HG03460 (cell line): ENCODE results near the gene GRM4.
"Not testable (repeated sequence)": the region's sequence is repeated elsewhere in the genome, so short reads cannot be mapped to it uniquely, and the experiment has no call there.

Experiments
- ATAC-seq: cut with Tn5 transposase; IDR thresholded peaks from one replicate; pipeline ENCODE4 v1.9.1; 2021; ENCODE audit not compliant: unreplicated experiment

The GRM4 gene

DNA sequence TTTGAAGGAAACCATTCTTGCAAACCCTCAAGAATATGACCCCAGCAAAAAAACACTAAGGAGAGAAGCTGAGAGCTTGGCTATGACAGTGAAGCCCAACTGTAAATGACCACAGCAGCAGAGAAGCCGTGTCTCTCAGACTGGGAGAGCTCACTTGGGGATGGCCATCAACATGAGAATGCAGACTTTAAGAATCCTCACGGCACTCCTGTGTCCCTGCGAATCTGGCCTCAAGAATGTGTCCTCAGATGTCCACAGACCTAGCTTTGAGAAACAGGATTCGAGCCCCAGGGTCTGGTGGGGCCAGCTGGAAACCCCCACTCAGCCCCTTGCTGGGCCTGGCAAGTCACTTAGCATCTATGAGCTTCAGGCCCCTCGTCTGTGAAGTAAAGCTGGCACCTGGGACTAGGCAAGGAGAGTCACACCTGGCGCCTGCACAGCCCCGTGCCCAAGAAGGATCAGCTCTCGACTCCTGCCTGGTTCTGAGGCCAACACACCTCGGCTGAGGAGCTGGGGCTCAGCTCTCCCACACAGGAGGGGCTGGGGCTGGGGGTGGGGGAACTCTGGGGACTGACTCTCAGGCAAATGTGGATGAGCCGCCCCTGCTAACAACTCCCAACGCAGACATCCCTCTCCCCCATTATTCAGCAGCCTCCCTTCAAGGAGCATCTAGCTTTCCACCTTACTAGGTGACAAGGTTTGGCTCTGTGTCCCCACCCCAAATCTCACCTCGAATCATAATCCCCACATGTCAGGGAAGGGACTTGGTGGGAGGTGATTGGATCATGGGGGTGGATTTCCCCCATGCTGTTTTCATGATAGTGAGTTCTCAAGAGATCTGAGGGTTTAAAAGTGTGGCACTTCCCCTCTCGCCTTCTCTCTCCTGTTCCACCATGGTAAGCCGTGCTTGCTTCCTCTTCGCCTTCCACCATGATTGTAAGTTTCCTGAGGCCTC lies 97.7 kb downstream of the GRM4 start:
- ATAC-seq = no peak

DNA sequence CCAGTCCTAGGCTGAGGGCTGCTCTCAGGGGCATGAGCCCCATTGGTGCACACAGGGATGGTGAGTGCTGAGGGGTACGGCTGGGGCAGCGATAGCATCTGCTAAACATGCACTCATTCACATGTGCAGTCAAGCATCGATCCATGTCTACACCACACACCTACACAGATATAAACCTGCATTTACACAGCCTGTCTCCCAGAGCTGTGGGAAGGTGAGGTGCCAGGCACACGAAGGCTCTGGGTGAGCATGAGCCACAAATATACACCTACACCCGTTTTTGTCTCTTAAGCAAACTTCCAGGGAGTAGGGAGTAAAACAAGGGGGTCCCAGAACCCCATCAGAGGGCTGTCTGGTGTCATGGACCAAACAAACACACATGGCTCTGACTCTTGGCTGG lies 99.3 kb downstream of the GRM4 start:
- no peak for ATAC-seq

DNA sequence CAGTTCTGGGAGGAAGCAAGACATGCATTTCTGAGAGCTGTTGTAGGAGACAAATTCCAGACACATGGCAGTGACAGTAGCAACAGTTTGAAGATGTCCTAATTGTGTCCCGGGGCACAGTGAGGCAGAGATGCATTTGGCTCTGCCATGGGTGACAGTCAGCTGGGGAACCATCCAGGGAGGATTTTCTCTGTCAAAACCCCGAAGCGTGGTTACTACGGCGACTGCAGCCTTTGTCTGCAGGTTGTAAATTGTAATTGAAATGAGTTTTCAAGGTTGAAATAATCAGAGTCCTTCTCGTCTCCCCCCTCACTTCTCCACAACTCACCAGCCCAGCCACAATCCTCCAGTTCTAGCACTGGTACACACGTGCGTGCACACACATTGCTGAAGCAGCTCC lies 100.1 kb downstream of the GRM4 start:
- no peak for ATAC-seq

DNA sequence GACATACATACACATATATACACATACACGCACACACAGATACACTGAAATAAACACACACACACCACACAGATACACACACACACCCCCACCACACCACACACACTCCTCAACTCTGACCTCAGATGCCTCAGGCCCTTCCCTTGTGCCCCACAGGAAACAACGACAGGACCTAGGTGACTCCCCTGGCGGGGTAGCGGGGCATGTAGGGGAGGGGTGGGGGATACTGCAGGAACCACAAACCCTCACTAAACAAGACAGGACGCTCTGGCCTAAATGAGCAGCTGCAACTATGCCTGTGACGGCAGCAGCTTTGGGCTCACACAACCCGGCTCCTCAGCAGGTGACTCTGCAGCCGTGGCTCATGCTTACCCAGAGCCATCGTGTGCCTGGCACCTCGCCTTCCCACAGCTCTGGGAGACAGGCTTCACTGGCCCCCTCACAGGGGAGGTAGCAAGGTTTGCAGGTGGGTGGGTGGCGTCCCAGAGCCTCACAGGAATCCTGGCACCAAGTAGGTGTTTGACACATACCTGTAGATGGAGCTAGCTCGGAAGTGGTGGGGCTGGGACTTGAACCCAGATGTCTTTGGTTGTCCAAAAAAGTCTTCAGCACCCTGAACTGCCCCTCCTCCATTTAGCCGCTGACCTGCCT lies 100.8 kb downstream of the GRM4 start:
- no peak for ATAC-seq

DNA sequence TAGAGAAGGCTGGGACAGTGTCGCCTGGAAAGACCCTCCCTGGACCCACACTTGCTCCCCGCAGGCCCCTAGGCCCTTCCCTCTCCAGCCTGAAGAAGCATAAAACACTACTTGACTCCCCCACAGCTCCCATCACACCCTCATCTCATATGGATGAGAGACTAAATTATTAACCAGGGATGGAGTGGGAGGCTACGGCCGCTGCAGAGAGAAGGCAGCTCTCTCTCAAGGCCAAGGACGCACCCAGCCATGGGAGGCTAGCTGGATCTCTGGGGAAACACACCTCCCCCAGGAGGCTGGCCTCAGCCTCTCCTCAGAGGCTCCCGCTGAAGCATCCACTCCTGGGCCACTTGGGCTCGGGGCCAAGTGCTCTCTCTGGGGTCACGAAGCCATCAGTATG lies 102.5 kb downstream of the GRM4 start:
- ATAC-seq = no peak

DNA sequence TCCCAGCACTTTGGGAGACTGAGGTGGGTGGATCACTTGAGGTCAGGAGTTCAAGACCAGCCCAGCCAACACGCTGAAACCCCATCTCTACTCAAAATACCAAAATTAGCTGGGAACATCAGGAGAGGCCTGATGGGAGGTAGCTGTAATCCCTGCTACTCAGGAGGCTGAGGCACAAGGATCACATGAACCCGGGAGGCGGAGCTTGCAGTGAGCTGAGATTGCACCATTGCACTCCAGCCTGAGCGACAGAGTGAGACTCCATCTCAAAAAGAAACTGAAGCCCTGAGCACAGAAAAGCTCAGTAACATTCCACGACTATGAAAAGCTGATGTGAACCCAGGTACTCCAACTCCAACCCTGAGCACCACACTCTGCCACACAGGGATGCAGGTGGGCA lies 103.9 kb downstream of the GRM4 start:
- not testable (repeated sequence) for ATAC-seq

DNA sequence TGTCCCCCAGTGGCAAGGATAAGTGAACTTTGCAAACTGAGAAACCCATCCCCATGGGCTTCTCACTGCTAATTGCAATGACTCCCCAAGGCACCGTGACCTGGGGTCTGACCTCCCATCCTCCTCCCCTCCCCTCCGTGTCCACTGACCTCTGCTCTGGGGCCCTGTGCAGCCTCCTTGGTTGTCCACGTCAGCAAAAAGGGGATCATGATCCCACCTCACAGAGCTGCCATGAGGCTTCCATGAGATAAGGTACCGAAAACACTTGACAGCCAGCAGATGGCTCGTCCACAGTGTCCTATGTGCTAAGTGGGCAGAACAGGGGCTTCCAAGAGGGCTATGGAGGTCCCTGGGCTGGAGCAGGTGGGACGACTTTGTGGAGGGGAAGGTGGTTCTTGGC lies 104.5 kb downstream of the GRM4 start:
- no peak for ATAC-seq

DNA sequence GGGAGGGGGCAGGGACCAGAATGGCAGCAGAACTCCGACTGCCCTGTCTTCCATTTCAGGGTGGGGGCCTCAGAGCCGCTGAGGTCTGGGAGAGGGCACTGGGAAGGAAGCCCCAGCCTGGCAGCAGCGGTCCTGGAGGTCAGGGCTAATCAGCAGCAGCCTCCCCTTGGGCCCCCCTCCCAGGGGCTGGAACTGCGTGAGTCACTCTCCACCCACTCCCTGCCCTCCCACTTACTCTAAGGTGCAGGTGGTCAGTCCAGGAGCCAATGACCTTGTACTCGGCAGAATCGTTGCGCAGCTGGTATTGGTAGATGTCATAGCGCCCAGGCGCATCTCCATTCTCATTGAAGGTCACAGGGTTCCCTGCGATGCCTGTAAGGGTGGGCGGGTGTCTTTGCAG lies 105.9 kb downstream of the GRM4 start:
- no peak for ATAC-seq

DNA sequence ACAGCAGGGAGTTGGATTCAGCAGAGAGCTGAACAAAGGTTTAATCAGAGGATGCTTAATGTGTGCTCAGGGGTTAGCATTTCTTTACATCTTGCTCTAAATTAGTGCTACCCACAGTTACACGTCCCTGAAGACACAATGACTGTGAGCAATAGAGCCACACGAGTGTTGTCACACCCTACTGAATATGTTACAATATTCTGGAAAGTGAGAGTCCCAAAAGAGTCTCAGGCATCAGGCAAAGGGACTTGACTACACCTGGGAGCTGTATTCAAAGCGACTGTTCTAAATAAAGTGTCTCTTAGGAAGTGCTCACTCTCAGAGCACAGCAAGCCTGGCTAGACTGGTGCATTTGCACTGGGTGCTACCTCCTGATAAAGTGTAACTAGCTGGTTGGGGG lies 108.7 kb downstream of the GRM4 start:
- no peak for ATAC-seq

DNA sequence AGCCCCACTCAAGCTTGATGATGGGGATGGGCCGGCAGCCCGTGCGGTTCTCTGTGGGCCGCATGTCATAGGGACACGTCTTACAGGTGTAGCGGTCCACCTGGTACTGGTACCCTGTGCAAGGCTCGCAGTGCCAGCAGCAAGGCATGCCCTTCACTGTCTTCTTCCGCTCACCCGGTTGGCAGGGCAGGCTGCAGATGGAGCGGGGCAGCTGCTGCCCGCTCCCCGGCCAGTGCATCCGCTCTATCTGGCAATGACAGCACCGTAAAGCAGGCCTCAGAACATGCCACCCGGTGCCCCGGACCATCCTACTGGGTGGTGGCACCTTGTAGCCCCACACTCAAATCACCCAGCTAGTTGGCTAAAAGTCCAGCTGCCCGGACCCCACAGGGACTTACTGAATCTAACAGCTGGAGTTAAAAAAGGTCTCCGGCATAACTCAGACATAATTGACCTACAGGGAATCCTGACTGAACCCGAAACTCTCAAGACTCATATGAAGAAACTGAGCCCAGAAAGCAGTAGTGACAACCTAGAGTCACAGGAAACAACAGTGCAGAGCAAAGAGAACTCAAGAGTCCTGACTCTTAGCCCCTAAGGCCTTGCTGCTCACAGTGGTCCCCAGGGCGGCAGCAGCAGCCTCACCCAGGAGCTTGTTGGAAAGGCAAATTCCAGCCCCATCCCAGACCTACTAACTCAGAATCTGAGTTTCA lies 109.4 kb downstream of the GRM4 start:
- no peak for ATAC-seq

DNA sequence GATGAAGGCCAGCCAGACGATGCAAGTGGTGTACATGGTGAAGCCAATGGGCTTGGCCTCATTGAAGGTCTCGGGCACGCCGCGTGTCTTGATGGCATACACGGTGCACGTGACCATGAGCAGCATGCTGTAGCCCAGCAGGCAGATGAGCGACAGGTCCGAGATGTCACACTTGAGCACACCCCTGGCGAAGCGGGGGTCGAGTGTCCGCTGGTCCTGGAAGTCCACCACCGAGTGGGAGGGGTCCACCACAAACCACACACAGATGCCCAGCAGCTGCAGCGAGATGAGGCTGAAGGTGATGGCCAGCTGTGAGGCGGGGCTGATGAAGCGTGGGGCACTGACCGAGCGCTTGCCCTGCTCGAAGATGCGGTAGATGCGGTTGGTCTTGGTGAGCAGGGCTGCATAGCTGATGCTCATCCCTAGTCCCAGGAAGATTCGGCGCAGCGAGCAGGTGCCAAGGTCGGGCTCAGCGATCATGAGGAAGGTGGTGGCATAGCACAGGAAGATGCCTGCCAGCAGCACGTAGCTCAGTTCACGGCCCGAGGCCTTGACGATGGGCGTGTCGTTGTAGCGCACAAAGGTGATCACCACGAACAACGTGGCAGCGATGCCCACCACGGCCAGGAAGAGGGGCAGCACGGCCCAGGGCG lies 110.1 kb downstream of the GRM4 start:
- ATAC-seq = no peak

DNA sequence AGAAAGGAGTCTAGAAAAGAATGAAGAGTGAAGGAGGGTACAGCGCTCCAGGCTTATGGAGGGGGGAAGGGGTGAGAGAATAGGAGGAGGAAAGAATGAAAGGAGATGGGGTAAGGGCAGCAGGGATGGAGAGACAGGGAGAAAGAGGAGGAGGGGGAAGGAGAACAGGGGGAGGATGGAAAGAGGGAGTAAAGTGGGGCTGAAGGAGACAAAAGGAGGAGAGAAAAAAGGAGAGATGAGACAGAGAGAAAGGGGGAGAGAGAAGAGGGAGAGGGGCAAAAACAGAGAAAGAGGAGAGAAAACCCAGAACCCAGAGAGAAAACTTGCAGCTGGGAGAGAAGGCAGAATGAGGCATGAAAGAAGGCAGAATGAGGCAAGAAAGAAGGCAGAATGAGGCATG lies 110.7 kb downstream of the GRM4 start:
- no peak for ATAC-seq

DNA sequence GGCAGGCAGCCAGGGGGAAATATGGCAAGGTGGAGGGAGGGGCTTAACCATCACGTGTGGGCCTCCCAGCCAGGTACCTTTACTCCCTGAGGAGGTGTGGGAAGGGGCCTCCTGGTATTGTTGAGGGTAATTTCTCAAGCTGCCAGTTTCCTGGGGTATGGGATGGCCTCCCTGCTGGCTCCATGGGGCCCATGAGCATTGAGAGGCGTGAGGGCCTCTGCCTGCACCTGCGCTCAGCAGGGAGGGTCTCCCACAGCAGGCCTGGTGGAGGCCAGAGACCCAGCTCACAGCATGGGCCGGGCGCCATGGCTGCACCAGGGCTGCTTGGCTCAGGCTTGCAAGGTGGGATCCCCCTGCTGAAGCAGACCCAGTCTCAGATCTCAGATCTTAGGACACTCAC lies 113.0 kb downstream of the GRM4 start:
- ATAC-seq = no peak

DNA sequence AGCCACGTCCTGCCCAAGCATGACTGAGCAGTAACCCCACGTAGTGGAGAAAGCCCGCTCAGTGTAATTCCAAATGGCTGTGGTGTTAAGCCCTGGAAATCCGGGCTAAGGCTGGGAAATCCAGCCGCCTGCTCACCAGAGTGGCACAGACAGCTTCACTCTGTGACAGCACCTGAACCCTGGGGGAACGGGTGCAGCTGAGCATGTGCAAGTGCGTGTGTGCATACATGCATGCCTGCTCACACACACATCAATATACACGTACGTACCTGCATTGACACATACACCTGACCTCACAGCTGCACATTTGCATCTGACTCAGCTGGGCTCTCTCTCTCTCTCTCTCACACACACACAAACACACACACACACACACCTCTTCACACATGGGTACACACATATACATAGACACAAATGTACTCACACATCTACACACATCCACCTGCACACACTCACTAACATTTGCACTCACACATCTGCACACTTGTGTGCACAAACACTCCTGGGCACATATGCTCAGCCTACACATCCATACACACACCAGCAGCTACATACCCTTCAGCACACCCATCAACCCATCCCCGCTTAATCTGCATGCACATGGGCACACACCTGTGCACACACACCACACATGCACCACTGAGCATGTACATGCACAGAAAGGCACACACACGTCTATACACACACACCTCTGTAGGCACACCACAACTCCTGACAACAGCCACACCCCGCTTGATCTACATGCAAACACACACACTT lies 114.1 kb downstream of the GRM4 start:
- ATAC-seq = no peak

DNA sequence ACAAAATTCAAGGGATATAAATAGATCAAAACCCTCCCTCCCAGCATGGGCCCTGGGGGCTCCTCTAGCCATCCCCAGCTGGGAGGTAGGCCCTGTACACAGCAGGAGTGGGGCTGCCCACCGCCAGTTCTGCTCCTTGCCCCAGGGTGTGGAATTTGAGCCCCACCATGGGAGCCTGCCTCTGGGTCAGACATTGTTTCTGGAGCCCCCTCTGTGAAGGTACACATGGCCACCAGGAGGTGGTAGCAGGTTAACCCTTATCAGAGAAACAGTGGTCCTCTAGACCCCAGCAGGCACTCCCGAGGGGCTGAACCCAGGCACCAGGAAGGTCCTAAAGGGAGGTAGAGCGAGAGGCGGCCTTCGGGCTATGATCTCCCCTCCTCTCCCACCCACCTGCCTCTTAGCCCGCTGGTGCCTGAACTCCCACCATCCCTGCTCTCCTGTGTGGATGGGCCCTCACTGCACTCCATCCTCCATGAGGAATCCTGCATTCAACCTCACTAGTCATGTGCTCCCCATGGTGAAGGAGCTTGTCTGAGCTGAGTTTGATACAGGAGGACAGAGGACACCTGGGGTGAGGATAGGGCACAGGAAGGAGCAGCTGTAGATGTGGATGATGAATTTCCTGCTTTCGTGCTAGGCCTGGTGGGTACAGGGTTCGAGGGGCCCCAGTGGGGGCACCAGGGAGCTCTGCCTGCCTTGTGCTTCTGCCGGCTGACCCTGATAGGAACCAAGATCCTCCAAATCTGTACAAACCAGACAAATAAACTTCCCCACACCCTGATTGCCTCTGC lies 114.9 kb downstream of the GRM4 start:
- no peak for ATAC-seq

DNA sequence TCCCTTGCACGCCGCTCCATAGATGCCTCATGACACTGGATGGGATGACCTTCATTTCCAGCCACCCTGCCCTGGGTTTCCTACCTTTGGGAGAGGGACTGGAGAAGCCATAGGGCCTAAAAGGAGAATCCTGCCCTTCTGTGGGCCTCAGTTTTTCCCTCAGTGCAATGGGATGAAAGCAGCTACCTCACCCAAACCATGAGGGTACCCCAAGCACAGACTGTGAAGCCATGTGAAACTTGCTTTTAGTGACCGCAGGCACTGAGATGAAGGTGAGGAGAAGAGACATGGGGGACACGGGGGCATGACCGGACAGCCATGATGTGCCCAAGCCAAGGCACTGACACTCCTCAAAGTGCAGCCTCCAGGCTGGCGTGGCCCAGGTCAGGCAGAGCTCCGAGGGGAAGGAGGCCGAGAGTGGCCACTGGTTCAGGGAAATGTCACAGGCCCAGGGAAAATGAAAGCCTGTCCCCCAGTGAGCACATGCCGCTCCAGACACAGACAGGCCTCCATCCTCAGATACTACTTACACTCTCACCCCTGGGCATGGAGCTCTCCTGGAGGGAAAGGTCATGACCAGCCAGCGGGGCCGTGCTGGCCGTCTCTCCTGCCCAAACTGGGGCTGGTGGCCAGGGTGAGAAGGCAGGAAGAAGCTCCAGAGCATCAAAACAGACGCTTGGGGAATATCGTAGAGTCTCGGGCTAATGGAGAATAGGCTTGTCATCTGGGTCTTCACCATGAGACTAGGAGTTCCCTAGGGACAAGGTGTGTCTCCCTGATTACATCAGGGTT lies 116.2 kb downstream of the GRM4 start:
- no peak for ATAC-seq

DNA sequence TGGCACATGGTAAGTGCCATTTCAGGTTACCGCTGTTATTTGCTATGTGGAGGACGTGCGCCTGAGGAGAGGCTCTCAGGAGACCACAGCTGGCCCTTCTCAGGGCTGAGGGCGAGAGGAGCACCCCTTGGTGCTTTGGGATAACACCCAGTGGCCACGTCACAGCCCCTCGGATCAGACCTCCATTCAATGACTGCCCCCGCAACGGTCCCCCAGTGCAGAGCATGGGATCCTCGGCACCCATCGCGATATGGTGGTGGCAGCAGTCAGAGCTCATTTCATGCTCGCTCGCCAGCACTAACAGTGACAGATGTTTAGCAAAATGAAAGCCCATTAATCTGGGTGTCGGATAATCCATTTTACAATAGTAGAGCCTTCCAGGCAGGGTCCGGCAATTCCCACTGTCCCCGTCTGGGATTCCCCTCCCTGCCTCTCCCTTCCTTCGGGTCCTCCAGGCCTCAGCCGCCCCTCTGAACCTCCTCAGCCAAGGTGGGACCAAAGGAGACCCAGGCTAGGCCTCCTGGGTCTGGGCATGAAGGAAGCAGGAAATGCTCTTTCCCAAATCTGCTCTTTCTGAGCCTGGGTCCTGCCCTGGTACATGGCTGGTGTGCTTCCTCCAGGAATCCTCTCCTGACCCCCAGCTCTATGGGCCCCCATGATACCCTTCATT lies 117.1 kb downstream of the GRM4 start:
- no peak for ATAC-seq

DNA sequence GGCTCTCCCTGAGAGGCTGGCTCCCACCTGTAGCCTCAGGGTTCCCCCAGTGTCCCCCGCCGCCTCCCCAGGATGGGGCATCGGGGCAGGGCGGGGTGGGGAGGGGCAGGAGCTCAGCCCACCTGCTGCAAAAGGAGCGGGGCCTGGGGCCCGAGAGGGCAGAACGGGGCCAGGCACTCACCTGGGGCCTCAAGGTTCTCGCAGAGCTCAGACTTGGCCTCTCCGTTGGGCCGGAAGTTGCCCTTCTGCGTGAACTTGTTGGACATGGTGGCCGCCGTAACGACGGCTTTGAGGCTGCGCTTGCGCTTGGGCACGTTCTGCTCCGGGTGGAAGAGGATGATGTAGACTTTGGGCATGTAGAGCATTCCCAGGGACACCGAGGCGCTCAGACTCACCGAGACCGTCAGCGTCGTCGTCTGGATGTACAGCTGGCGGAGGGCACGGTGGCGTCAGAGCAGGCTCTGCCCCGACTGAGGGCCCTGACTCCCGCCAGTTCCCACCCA lies 117.9 kb downstream of the GRM4 start:
- no peak for ATAC-seq
